Lung (tissue), 12 donors: ENCODE data around the gene CDH13. TPM values are rescaled to one million over a fixed set of nuclear protein-coding genes. Genes with fewer than 3 reads are reported as not detected.

Experiments
- ATAC-seq: fragments of 200-7000 bp; cut with Tn5 transposase; one replicate; pipeline ENCODE4 v1.9.1; 2020; ENCODE audit warnings: moderate number of reproducible peaks; ENCODE audit not compliant: insufficient read depth, low FRiP score
- DNase-seq, 3 donors: peaks; one replicate each; pipeline ENCODE4 v3.0.0-alpha.2; 2013 to 2017
- H3K27ac ChIP-seq, 2 donors: one replicate each; pipeline ENCODE4 v1.5.1; 2013; ENCODE audit warnings: mild to moderate bottlenecking in 2 of 2, moderate library complexity in 2 of 2, control low read depth in 1 of 2, inconsistent platforms in 1 of 2, low read depth in 1 of 2, low read length in 1 of 2
- H3K27me3 ChIP-seq, 3 donors: one replicate each; pipeline ENCODE4 v1.5.1; 2013; ENCODE audit warnings: low read length in 2 of 3; ENCODE audit not compliant: control insufficient read depth in 3 of 3, insufficient read depth in 3 of 3
- H3K36me3 ChIP-seq, 4 donors: one replicate each; pipeline ENCODE4 v1.5.1; 2013; ENCODE audit warnings: low read length in 4 of 4, mild to moderate bottlenecking in 1 of 4, moderate library complexity in 1 of 4; ENCODE audit not compliant: control insufficient read depth in 4 of 4, insufficient read depth in 4 of 4
- H3K4me1 ChIP-seq, 5 donors: one replicate each; pipeline ENCODE4 v1.5.1; 2013; ENCODE audit warnings: low read length in 5 of 5, mild to moderate bottlenecking in 2 of 5, moderate library complexity in 1 of 5; ENCODE audit not compliant: control insufficient read depth in 5 of 5, insufficient read depth in 5 of 5
- H3K4me3 ChIP-seq: one replicate; pipeline ENCODE4 v1.5.1; 2013; ENCODE audit warnings: mild to moderate bottlenecking, control low read depth, moderate library complexity
- H3K9ac ChIP-seq, 2 donors: one replicate each; pipeline ENCODE4 v1.5.1; 2013; ENCODE audit warnings: low read length in 2 of 2, control low read depth in 1 of 2; ENCODE audit not compliant: insufficient read depth in 1 of 2
- H3K9me3 ChIP-seq, 4 donors: one replicate each; pipeline ENCODE4 v1.5.1; 2013; ENCODE audit warnings: low read length in 3 of 4, mild to moderate bottlenecking in 1 of 4, moderate library complexity in 1 of 4; ENCODE audit not compliant: control insufficient read depth in 4 of 4, insufficient read depth in 3 of 4
- CTCF ChIP-seq: IDR thresholded peaks from 2 replicates; pipeline ENCODE4 v1.5.1; 2012; ENCODE audit warnings: mild to moderate bottlenecking; ENCODE audit errors: control extremely low read depth, extremely low read depth
- whole genome bisulfite sequencing, 2 donors: extraction: QIAGEN DNeasy Blood & Tissue Kit; methylation state at CpG; one replicate each; pipeline ENCODE4 v1.1.7; 2013; 5-methylcytosine and 5-hydroxymethylcytosine counted together
- polyA plus RNA-seq, 2 donors: library from polyadenylated mRNA; stranded (reverse); fragments of 200-250 nt; gene quantifications; one replicate each; pipeline ENCODE4 v1.2.1, GENCODE V29; 2013
- total RNA-seq, 2 donors: library from RNA; depleted of rRNA in 1 of 2; stranded (reverse); fragments of >200 nt in 1 of 2; gene quantifications; one replicate each; pipeline ENCODE4 v1.2.1, GENCODE V29; 2014 to 2021
- donor health status: control.
- donor health status: control.
- donor health status: Bipolar disorder and iron deficiency.
- donor health status: healthy.
- donor health status: DM: yes; HTN: yes; CAD: no.

Gene CDH13
- total and polyA plus RNA-seq, 4 donors = 2.1 to 12.3 (median 7.3) TPM

- Histone ChIP-seq H3K27ac (no peak overlapping the region), H3K4me3 (no peak overlapping the region), H3K4me1 (no peaks in the 10 kb centered on the region), H3K36me3 (no peaks in the 10 kb centered on the region), H3K27me3 (peaks cover 0 to 4% (median 0%) of the 10 kb centered on the region in 3 donors), H3K9ac (no peak overlapping the region), H3K9me3 (peaks cover 0 to 5% (median 0%) of the 10 kb centered on the region in 4 donors)
- 77 to 78% methylated on average over 6 of the region's 6 CpGs for WGBS, 2 donors
- no peak for ATAC-seq
- TF ChIP-seq CTCF = no peak
- DNase-seq = no peak
These were observed 947.6 kb downstream of the CDH13 start for GRCh38 chr16:83574388-83574787.

GRCh38 chr16:83577078-83577745 lies 950.4 kb downstream of the CDH13 start:
- Histone ChIP-seq H3K9ac (no peak overlapping the region), H3K4me1 (no peaks in the 10 kb centered on the region), H3K27me3 (peaks cover 0 to 8% (median 2%) of the 10 kb centered on the region in 3 donors), H3K36me3 (no peaks in the 10 kb centered on the region), H3K4me3 (no peak overlapping the region), H3K9me3 (peaks cover 0 to 5% (median 0%) of the 10 kb centered on the region in 4 donors), H3K27ac (no peak overlapping the region)
- no peak for TF ChIP-seq CTCF
- no peak for ATAC-seq
- no peak for DNase-seq
- 86 to 92% methylated on average over 7 of the region's 7 CpGs for whole genome bisulfite sequencing, 2 donors

GRCh38 chr16:83578171-83578570 lies 951.4 kb downstream of the CDH13 start:
- peaks cover 0 to 6% (median 2%) of the 10 kb centered on the region in 3 donors for H3K27me3 ChIP-seq
- no peak for ATAC-seq
- peaks cover 0 to 5% (median 0%) of the 10 kb centered on the region in 4 donors for H3K9me3 ChIP-seq
- H3K36me3 ChIP-seq = no peaks in the 10 kb centered on the region
- WGBS, 2 donors = 76 to 80% methylated on average over 7 of the region's 7 CpGs
- H3K27ac ChIP-seq = no peak overlapping the region
- no peak overlapping the region for H3K4me3 ChIP-seq
- no peak overlapping the region for H3K9ac ChIP-seq
- H3K4me1 ChIP-seq = no peaks in the 10 kb centered on the region
- DNase-seq = no peak
- no peak for TF ChIP-seq CTCF
